HG02973 (cell line): ENCODE measurements around the gene EHD2.
"Not testable (repeated sequence)": the region's sequence is repeated elsewhere in the genome, so short reads cannot be mapped to it uniquely, and the experiment has no call there.

Experiments used
- ATAC-seq: cut with Tn5 transposase; IDR thresholded peaks from one replicate; pipeline ENCODE4 v1.9.1; 2021; ENCODE audit warnings: moderate library complexity; ENCODE audit not compliant: unreplicated experiment

EHD2 gene

DNA sequence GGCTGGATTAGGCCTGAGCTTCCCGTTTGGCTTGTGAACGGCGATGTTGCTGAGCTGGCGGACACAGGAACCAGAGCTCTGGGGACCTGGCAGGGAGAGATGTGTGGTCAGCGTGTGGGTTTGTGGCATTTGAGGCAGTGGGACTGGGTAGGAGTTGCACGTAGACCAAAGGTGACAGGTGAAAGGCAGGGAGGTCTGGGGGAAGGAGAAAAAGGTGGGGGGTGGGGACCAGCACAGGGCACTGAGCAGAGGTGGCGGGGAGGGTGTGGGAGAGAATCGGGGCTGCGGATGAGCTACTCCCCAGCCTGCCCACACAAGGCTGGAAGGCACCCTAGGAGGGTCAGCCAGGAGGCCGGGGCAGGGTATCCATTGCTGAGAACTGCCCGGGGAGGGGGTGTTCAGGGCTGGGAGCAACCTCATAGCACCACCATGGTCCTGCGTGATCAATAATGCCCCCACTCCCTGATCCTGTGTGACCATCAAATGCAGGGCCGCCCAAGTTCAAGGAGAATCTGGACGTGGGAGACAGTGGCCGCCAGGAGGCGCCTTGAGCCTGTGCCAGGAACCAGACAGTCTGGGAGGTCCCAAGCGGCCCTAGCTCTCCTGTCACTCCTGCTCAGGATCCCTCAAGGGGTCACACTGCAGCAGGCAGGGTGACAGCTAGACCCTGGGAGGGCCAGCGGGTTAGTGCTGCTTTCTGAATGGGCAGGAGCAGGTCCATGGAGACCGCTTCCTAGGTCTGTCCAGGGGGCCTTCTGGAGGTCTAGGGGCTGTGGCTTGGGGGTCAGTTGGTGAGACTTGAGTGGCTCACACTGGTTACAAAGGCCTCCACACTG lies 52.5 kb downstream of the EHD2 start:
- ATAC-seq, result no peak

- no peak for ATAC-seq
These were observed 53.1 kb downstream of the EHD2 start for GRCh38 chr19:47766359-47766620.

DNA sequence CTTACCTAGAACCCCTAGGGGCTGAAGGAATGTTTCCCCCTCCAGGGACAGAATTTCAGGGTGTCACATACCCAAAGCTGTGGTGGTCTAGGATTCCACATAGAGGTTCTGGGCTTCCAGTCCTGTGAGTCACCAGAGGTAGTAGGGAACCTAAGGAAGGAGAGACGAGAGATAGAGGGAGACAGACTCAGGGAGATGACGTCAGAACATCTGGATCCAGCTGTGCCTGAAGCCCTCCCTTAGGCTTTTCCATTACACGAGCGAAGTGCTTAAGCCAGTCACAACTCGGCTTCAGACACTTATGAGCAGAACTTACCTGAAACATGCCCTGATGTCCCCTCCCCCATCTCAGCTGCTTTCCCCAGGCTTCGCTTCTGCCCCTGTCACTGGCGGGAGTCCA lies 53.4 kb downstream of the EHD2 start:
- ATAC-seq, result no peak

DNA sequence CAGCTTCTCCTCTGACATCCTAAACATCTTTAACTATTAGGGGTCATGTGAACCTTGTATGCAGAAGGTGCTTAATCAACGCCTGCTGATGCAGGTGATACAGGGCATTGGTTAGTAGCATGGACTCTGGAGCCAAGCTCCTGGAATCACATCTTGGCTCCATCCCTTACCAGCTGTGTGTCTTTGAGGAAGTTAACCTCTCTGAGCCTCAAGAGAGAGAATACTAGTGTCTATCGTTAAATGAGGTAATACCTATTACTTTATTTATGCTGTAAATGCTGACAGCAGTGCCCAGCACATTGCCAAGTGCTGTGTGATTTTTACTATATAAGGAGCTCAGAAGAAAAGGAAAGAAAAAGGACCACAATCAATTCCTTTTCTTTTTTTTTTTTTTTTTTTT lies 54.1 kb downstream of the EHD2 start:
- ATAC-seq, result no peak

DNA sequence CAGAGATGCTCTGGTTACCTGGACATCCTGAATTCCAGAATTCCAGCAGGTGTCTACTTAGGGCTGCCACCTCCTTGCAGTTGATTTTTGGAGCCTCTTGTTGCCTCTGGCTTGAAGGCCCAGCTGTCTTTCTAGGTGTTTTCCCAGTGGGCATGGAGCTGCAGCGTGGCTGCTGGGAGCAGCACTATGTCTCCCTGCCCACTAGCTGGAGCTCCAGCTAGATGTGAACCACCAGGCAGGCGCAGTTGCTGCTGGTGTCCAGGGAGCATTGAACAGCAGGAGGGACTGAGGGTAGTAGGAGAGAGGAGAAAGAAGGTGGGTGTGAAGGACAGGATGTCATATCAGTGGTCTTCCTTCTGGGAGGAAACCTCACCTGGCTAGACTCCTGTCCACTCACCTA lies 55.4 kb downstream of the EHD2 start:
- ATAC-seq, result no peak

GRCh38 chr19:47769534-47769933 lies 56.3 kb downstream of the EHD2 start:
- ATAC-seq, result no peak

DNA sequence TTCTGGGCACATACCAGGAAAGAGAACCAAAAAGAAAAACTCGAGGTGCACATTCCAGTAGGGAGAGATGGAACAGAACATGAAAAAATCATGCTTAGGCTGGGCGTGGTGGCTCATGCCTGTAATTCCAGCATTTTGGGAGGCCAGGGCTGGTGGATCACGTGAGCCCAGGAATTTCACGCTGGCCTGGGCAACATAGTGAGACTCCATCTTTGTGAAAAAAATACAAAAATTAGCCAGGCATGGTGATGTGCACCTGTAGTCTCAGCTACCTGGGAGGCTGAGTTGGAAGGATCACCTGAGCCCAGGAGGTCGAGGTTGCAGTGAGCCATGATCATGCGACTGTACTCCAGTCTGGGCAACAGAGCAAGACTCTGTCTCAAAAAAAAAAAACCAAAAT lies 58.1 kb downstream of the EHD2 start:
- not testable (repeated sequence) for ATAC-seq

GRCh38 chr19:47776568-47776967 lies 63.3 kb downstream of the EHD2 start:
- ATAC-seq, result no peak

DNA sequence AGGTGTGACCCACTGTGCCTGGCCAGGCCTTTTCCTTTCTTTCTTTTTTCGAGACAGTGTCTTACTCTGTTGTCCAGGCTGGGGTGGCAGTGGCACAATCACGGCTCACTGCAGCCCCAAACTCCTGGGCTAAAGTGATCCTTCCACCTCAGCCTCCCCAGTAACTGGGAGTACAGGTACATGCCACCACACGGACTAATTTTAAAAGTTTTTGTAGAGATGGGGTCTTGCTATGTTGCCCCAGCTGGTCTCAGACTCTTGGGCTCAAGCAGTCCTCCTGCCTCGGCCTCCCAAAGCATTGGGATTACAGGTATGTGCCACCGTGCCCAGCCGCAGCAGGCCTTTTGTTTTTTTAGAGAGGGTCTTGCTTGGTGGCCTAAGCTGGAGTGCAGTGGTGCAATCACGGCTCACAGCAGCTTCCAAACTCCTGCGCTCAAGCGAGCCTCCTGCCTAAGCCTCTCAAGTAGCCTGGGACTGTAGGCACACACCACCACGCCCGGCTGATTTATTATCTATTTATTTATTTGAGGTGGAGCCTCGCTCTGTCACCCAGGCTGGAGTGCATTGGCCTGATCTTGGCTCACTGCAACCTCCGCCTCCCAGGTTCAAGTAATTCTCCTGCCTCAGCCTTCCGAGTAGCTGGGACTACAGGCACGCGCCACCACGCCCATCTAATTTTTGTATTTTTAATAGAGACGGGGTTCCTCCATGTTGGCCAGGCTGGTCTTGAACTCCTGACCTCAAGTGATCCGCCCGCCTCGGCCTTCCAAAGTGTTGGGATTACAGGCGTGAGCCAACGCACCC lies 64.2 kb downstream of the EHD2 start:
- not testable (repeated sequence) for ATAC-seq

DNA sequence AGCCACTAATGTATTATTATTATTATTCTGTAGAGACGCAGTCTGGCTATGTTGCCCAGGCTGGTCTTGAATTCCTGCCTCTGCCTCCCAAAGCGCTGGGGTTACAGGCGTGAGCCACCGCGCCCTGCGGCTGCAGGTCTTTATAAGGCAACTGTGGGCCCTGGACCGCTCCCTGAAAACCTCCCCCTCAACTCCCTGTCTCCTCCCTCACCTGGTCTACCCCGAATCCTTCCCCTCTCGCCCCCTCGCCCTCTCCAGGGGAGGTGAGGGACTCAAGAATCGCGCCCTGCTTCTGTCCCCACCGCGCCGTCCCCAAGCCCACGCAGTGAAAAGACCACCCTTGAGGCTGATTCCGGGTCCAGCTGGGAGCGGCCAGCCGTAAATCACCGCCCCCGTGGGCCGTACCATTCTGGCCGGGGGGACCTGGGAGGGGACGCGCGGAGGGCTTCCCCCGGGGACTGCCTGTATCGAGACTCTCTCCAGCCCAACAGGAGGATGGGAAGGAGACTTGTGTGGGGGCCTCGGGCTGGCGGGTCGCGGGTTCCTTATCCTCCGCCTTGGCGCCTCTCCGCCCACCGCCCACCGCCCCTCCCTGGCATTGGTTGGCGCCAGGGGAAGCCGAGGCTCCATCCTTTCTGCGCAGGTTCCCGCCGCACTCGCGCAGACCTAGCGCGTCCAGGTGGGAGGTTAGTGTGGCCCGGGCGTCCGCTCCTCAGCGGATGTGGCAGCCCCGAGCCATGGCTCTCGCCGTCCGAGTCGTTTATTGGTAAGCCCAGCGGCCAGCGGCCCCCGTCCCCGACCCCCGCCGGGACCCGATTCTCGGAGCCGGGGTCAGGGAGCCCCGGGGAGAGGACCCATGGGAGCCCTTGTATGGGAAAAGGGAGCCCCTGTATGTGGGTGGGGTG lies 65.1 kb downstream of the EHD2 start, which contains the start of gene SELENOW:
Gene SELENOW (plus strand): TSS at position 655 of the 905 bp plus-strand sequence. CDS start 83 bp downstream, at position 738.
- ATAC-seq, result peak; percentile 66

DNA sequence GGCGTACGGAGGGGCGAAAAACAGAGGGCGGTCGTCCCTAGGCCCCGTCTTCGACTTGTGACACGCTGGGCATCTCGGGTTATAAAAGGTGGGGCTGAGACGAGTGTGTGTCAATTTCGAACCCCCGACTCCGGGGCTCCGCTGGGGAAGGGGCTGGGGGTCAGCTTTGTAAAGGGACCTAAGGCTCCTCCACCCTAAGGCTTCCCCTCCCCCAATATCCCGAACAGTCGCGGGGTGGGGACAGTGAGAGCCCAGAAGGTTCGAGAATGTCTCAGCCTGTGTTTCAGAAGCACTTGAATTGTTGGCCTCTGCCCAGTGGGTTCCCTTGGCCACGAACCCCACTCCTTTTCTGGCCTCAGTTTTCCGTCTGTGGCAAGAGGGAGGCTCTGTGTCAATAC lies 65.7 kb downstream of the EHD2 start:
- peak; percentile 14 for ATAC-seq

- ATAC-seq, result no peak
These were observed 66.4 kb downstream of the EHD2 start for GRCh38 chr19:47779524-47780214.

DNA sequence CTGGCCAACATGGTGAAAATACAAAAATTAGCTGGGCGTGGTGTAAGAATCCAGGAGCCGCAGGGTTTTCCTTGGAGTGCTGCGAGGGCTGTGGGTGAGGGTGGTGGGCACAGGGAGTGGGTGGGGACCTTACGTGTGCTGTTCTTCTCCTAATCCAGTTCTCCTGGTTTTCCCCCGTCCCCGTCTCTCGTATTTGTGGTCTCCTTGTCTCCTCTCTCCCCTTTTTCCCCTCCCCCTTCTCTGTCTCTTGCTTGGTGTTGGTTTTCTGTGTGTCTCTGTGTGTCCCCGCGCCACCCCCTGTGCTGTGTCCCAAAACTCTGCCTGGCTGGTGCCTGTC lies 67.0 kb downstream of the EHD2 start:
- ATAC-seq, result no peak

- ATAC-seq, result no peak
These were observed 68.5 kb downstream of the EHD2 start for GRCh38 chr19:47781590-47782262.

- ATAC-seq, result no peak
These were observed 73.3 kb downstream of the EHD2 start for GRCh38 chr19:47786566-47786965.

GRCh38 chr19:47787307-47787706 lies 74.1 kb downstream of the EHD2 start:
- ATAC-seq, result not testable (repeated sequence)

GRCh38 chr19:47789811-47790210 lies 76.6 kb downstream of the EHD2 start:
- not testable (repeated sequence) for ATAC-seq

GRCh38 chr19:47790398-47790814 lies 77.2 kb downstream of the EHD2 start:
- ATAC-seq, result no peak

GRCh38 chr19:47792616-47793015 lies 79.4 kb downstream of the EHD2 start:
- no peak for ATAC-seq
